Endothelial cell of hepatic sinusoid (primary cell): ENCODE data around the gene HNMT.
"Not testable (repeated sequence)": the region's sequence is repeated elsewhere in the genome, so short reads cannot be mapped to it uniquely, and the experiment has no call there.

Experiments used
- in situ Hi-C: cut with HindIII; loops from 2 replicates; pipeline ENCODE4 v1.10.0; 2017; ENCODE audit warnings: low sequenced_read_pairs

Gene HNMT

GRCh38 chr2:137964066-137964858 is at the start of gene HNMT:
Gene HNMT (plus strand): TSS chr2:137964473. CDS start chr2:137964492, 19 bp downstream.
- in situ Hi-C loops: no loop called here

- in situ Hi-C loops: no loop called here
These were observed 43.0 kb upstream of the HNMT start for GRCh38 chr2:137921105-137921880.

GRCh38 chr2:137922171-137922570 is 42.1 kb upstream of the HNMT start:
- in situ Hi-C loops: not testable (repeated sequence)

- in situ Hi-C loops: no loop called here
These were observed 40.3 kb upstream of the HNMT start for GRCh38 chr2:137924019-137924418.

- in situ Hi-C loops: no loop called here
These were observed 38.7 kb upstream of the HNMT start for GRCh38 chr2:137925599-137925998.

- in situ Hi-C loops: no loop called here
These were observed 36.4 kb upstream of the HNMT start for GRCh38 chr2:137927846-137928245.

GRCh38 chr2:137928547-137929518 is 35.4 kb upstream of the HNMT start:
- in situ Hi-C loops: no loop called here

GRCh38 chr2:137929519-137929916 is 34.8 kb upstream of the HNMT start:
- in situ Hi-C loops: no loop called here

GRCh38 chr2:137930146-137930545 is 34.1 kb upstream of the HNMT start:
- in situ Hi-C loops: no loop called here

GRCh38 chr2:137935591-137935990 is 28.7 kb upstream of the HNMT start:
- in situ Hi-C loops: no loop called here

- in situ Hi-C loops: no loop called here
These were observed 27.0 kb upstream of the HNMT start for GRCh38 chr2:137937246-137937645.

GRCh38 chr2:137937778-137938177 is 26.5 kb upstream of the HNMT start:
- in situ Hi-C loops: no loop called here

GRCh38 chr2:137938204-137938603 is 26.1 kb upstream of the HNMT start:
- in situ Hi-C loops: no loop called here

- in situ Hi-C loops: no loop called here
These were observed 25.2 kb upstream of the HNMT start for GRCh38 chr2:137939026-137939425.

GRCh38 chr2:137940154-137940553 is 24.1 kb upstream of the HNMT start:
- in situ Hi-C loops: no loop called here

GRCh38 chr2:137942037-137942832 is 22.0 kb upstream of the HNMT start:
- in situ Hi-C loops: no loop called here

- in situ Hi-C loops: no loop called here
These were observed 21.2 kb upstream of the HNMT start for GRCh38 chr2:137942833-137943677.

GRCh38 chr2:137943678-137944347 is 20.5 kb upstream of the HNMT start:
- in situ Hi-C loops: no loop called here

GRCh38 chr2:137944714-137945113 is 19.6 kb upstream of the HNMT start:
- in situ Hi-C loops: no loop called here
